ENCODE measurements around the gene RSRC2.

The RSRC2 gene

GRCh38 chr12:122506393-122506938, 20.3 kb downstream of the RSRC2 start:
- no peak for TF ChIP-seq CTCF (IDR thresholded peaks at IDR 0.05; ENCODE audit: low read depth, low read length, missing control alignments)
- H3K27ac ChIP-seq: no peak overlapping the region
- H3K4me3 ChIP-seq (ENCODE audit: low read depth, low read length): no peak overlapping the region
- H3K27me3 ChIP-seq (replicated peaks): no peaks in the 10 kb centered on the region
- in situ Hi-C loops (cut with HindIII; ENCODE audit: low pct_ligation_motif_present, low sequenced_read_pairs): no loop called here
- no peak for DNase-seq
- peaks cover 78% of the 10 kb centered on the region for H3K36me3 ChIP-seq (replicated peaks)

- no peak for TF ChIP-seq CTCF (IDR thresholded peaks at IDR 0.05; ENCODE audit: low read depth, low read length, missing control alignments)
- in situ Hi-C loops (cut with HindIII; ENCODE audit: low pct_ligation_motif_present, low sequenced_read_pairs): no loop called here
- Histone ChIP-seq H3K27me3 (replicated peaks) (no peaks in the 10 kb centered on the region), H3K36me3 (replicated peaks) (peaks cover 70% of the 10 kb centered on the region), H3K4me3 (ENCODE audit: low read depth, low read length) (no peak overlapping the region), H3K27ac (no peak overlapping the region)
- no peak for DNase-seq
Measured at GRCh38 chr12:122505419-122506051, 21.2 kb downstream of the RSRC2 start.

- Histone ChIP-seq H3K27ac (no peak overlapping the region), H3K36me3 (replicated peaks) (peaks cover 54% of the 10 kb centered on the region), H3K4me3 (ENCODE audit: low read depth, low read length) (no peak overlapping the region), H3K27me3 (replicated peaks) (no peaks in the 10 kb centered on the region)
- TF ChIP-seq CTCF (IDR thresholded peaks at IDR 0.05; ENCODE audit: low read depth, low read length, missing control alignments): no peak
- DNase-seq: no peak
- in situ Hi-C loops (cut with HindIII; ENCODE audit: low pct_ligation_motif_present, low sequenced_read_pairs): no loop called here
Measured at GRCh38 chr12:122503783-122504590, 22.7 kb downstream of the RSRC2 start.

- H3K36me3 ChIP-seq (replicated peaks): peaks cover 48% of the 10 kb centered on the region
- H3K27me3 ChIP-seq (replicated peaks): no peaks in the 10 kb centered on the region
- in situ Hi-C loops (cut with HindIII; ENCODE audit: low pct_ligation_motif_present, low sequenced_read_pairs): no loop called here
- no peak for TF ChIP-seq CTCF (IDR thresholded peaks at IDR 0.05; ENCODE audit: low read depth, low read length, missing control alignments)
- no peak overlapping the region for H3K4me3 ChIP-seq (ENCODE audit: low read depth, low read length)
- DNase-seq: no peak
- no peak overlapping the region for H3K27ac ChIP-seq
Measured at GRCh38 chr12:122503147-122503751, 23.5 kb downstream of the RSRC2 start.

GRCh38 chr12:122501489-122501989, 25.2 kb downstream of the RSRC2 start:
- no peak for TF ChIP-seq CTCF (IDR thresholded peaks at IDR 0.05; ENCODE audit: low read depth, low read length, missing control alignments)
- no peak for DNase-seq
- in situ Hi-C loops (cut with HindIII; ENCODE audit: low pct_ligation_motif_present, low sequenced_read_pairs): no loop called here
- Histone ChIP-seq H3K27me3 (replicated peaks) (no peaks in the 10 kb centered on the region), H3K36me3 (replicated peaks) (peaks cover 32% of the 10 kb centered on the region), H3K4me3 (ENCODE audit: low read depth, low read length) (peak overlapping the region; percentile 94), H3K27ac (peak overlapping the region; percentile 16)

All from brain microvascular endothelial cell (primary cell).